K562 (cell line): ENCODE measurements around the gene TMC8. TPM values are rescaled to one million over a fixed set of nuclear protein-coding genes. Genes with fewer than 3 reads are reported as not detected.
"Not testable (repeated sequence)": the region's sequence is repeated elsewhere in the genome, so short reads cannot be mapped to it uniquely, and the experiment has no call there.

Experiments used
- ATAC-seq: fragments of 200-7000 bp; cut with Tn5 transposase; 3 replicates; pipeline ENCODE4 v1.9.1; 2020; ENCODE audit warnings: moderate library complexity
- BruUV-seq: library from RNA; stranded (reverse); fragments of 400-500 nt; replicated peaks from 2 replicates; lab custom pipeline; 2021; lab: Mats Ljungman, UMichigan
- CTCF ChIA-PET: fragments of 300-600 bp; formaldehyde crosslinking; extraction: SDS; loops from one replicate; lab custom pipeline; 2021; ENCODE audit warnings: low intra/inter-chr PET ratio; lab: Yijun Ruan, JAX
- POLR2A ChIA-PET: fragments of 300-600, 350-650 bp; sonication (Branson Sonifier 250); formaldehyde crosslinking; extraction: SDS; loops from one replicate; lab custom pipeline; 2021; ENCODE audit warnings: antibody characterized with exemption, inconsistent platforms; lab: Yijun Ruan, JAX
- DNase-seq, 4 experiments: peaks; one replicate each; pipeline versions ENCODE4 v3.0.0 to v3.0.0-alpha.2; 2011 to 2018; ENCODE audit warnings: low spot score in 3 of 4, mixed read lengths in 3 of 4; ENCODE audit errors: extremely low read depth in 1 of 4
- FAIRE-seq: peaks from 2 replicates; lab custom pipeline; 2011; peaks lifted over from hg19 to GRCh38; lab: Jason Lieb, UNC
- H2AFZ ChIP-seq: 2 replicates; pipeline ENCODE4 v1.6.0; 2011; ENCODE audit warnings: low read depth, low read length, control low read depth, inconsistent platforms
- H3K27ac ChIP-seq: fragments of 200-600 bp; 3 replicates; pipeline ENCODE4 v1.8.0; 2011; ENCODE audit warnings: low read depth, mild to moderate bottlenecking, control low read depth, inconsistent platforms, low read length, moderate library complexity, mixed read lengths; ENCODE audit errors: extremely low read depth
- H3K27me3 ChIP-seq, 2 experiments: fragments of 300-600 bp in 1 of 2; 2 replicates in 1 of 2; 3 replicates in 1 of 2; pipeline versions ENCODE4 v1.6.0 to v1.8.0; 2011; ENCODE audit warnings: inconsistent platforms in 2 of 2, low read length in 2 of 2, mild to moderate bottlenecking in 1 of 2, mixed read lengths in 1 of 2, moderate library complexity in 1 of 2; ENCODE audit not compliant: control insufficient read depth in 2 of 2, insufficient read depth in 2 of 2
- H3K36me3 ChIP-seq: fragments of 300-600 bp; 3 replicates; pipeline ENCODE4 v1.8.0; 2011; ENCODE audit warnings: mild to moderate bottlenecking, low read length, inconsistent platforms; ENCODE audit not compliant: control insufficient read depth, insufficient read depth
- H3K4me1 ChIP-seq, 2 experiments: fragments of 200-600 bp in 1 of 2; replicated peaks in 1 of 2; 2 replicates in 1 of 2; 3 replicates in 1 of 2; pipeline versions ENCODE4 v1.5.1 to v1.8.0; 2011; ENCODE audit warnings: inconsistent platforms in 2 of 2, low read length in 2 of 2, mild to moderate bottlenecking in 1 of 2, mixed read lengths in 1 of 2, moderate library complexity in 1 of 2; ENCODE audit not compliant: control insufficient read depth in 2 of 2, insufficient read depth in 2 of 2
- H3K4me2 ChIP-seq: 2 replicates; pipeline ENCODE4 v1.6.1; 2011; ENCODE audit warnings: low read length, control low read depth, inconsistent platforms, mixed read lengths; ENCODE audit not compliant: insufficient read depth
- H3K4me3 ChIP-seq: fragments of 200-600 bp; sonication (generic), shearing (Covaris generic); 2 replicates; pipeline ENCODE4 v1.5.1; 2016; ENCODE audit warnings: control low read depth, inconsistent platforms
- H3K79me2 ChIP-seq: fragments of 200-600 bp; 3 replicates; pipeline ENCODE4 v1.8.0; 2011; ENCODE audit warnings: low read length, inconsistent platforms; ENCODE audit not compliant: control insufficient read depth, insufficient read depth
- H3K9ac ChIP-seq, 2 experiments: 2 replicates each; pipeline versions ENCODE4 v1.6.0 to v1.6.1; 2011; ENCODE audit warnings: low read depth in 2 of 2, low read length in 2 of 2, control low read depth in 1 of 2, inconsistent platforms in 1 of 2, mild to moderate bottlenecking in 1 of 2, mixed read lengths in 1 of 2; ENCODE audit not compliant: insufficient read depth in 1 of 2
- H3K9me1 ChIP-seq: one replicate; pipeline ENCODE4 v1.6.0; 2011; ENCODE audit warnings: inconsistent platforms, mild to moderate bottlenecking, low read length, moderate library complexity; ENCODE audit not compliant: control insufficient read depth, insufficient read depth
- H3K9me3 ChIP-seq: replicated peaks from 2 replicates; pipeline ENCODE4 v1.5.1; 2011; ENCODE audit warnings: low read depth, low read length, inconsistent platforms; ENCODE audit not compliant: control insufficient read depth, insufficient read depth
- H4K20me1 ChIP-seq: replicated peaks from 2 replicates; pipeline ENCODE4 v1.6.1; 2011; ENCODE audit warnings: low read length, inconsistent platforms, mixed read lengths; ENCODE audit not compliant: control insufficient read depth, insufficient read depth
- FIP1L1 ChIP-seq: fragments of 200-400 bp; formaldehyde crosslinking; IDR thresholded peaks from 2 replicates; pipeline ENCODE4 v1.6.1; 2018; ENCODE audit warnings: mild to moderate bottlenecking, low read depth, low read length; ENCODE audit not compliant: poor library complexity, severe bottlenecking
- POLR2A ChIP-seq: fragments of 450-650 bp; conservative IDR thresholded peaks from 2 replicates; pipeline ENCODE4 v1.6.1; 2016
- POLR2G ChIP-seq: fragments of 200-400 bp; formaldehyde crosslinking; IDR thresholded peaks from 2 replicates; pipeline ENCODE4 v1.6.1; 2017; ENCODE audit warnings: low read depth, mild to moderate bottlenecking, antibody characterized with exemption, low read length, moderate library complexity
- RBFOX2 ChIP-seq: fragments of 200-400 bp; formaldehyde crosslinking; IDR thresholded peaks from 2 replicates; pipeline ENCODE4 v1.6.1; 2017; ENCODE audit warnings: low read depth, mild to moderate bottlenecking, low read length, moderate library complexity
- RBM22 ChIP-seq: fragments of 200-400 bp; formaldehyde crosslinking; IDR thresholded peaks from 2 replicates; pipeline ENCODE4 v1.6.1; 2018; ENCODE audit warnings: low read length, low read depth; ENCODE audit not compliant: poor library complexity, severe bottlenecking
- SUPT5H ChIP-seq: fragments of 450-650 bp; IDR thresholded peaks from 2 replicates; pipeline ENCODE4 v1.6.1; 2016
- WGBS: fragments of 100-300 bp; shearing (Covaris generic); methylation state at CpG from one replicate; pipeline ENCODE4 v1.1.6; 2016; ENCODE audit warnings: low coverage, mixed read lengths; ENCODE audit not compliant: insufficient coverage; ENCODE audit errors: missing lambda C conversion rate; 5-methylcytosine and 5-hydroxymethylcytosine counted together
- in situ Hi-C: fragments of 300-500 bp; cut with MboI; formaldehyde crosslinking; loops from 4 replicates; pipeline ENCODE4 v1.15.0; 2018; ENCODE audit warnings: inconsistent platforms, mixed read lengths
- intact Hi-C: fragments of 100-400 bp; cut with micrococcal nuclease; formaldehyde crosslinking; loops from 2 replicates; pipeline ENCODE4 v1.14.2; 2022
- polyA plus RNA-seq, 8 experiments: library from polyadenylated mRNA; depleted of rRNA in 4 of 8; stranded (reverse) in 5 of 8; unstranded in 3 of 8; fragments of >200 nt; fragmentation: Nextera tagmentation in 2 of 8; fragmentation: Illumina TruSeq in 1 of 8; extraction: Ambion mirVana in 2 of 8; extraction: Trizol in 1 of 8; gene quantifications; 2 replicates each; pipeline versions ENCODE4 v1.2.1 to v1.2.3, GENCODE V29; 2011 to 2014; ENCODE audit warnings: inconsistent platforms in 1 of 8, missing spikeins in 1 of 8
- total RNA-seq, 7 experiments: library from RNA; depleted of rRNA in 6 of 7; stranded (reverse); fragments of >200 nt in 6 of 7; fragmentation: Illumina TruSeq in 2 of 7; extraction: Trizol in 2 of 7; gene quantifications; 2 replicates each; pipeline versions ENCODE4 v1.2.1 to v1.2.3, GENCODE V29; 2011 to 2021; ENCODE audit warnings: low replicate concordance in 1 of 7
- TF ChIP-seq, protein P1 (sequence below): sonication (generic); formaldehyde crosslinking; IDR thresholded peaks from 2 replicates; pipeline ENCODE4 v1.8.1; 2023; ENCODE audit warnings: mild to moderate bottlenecking, missing genetic modification reagents
- TF ChIP-seq, protein P2 (sequence below), 2 experiments: fragments of 450-650 bp; formaldehyde crosslinking in 1 of 2; IDR thresholded peaks; 2 replicates each; pipeline versions ENCODE4 v1.4.0 to v1.6.1; 2014 to 2020; ENCODE audit warnings: mild to moderate bottlenecking in 2 of 2, borderline replicate concordance in 1 of 2, low read depth in 1 of 2

The TMC8 gene
- total and polyA plus RNA-seq, 9 of the 15 experiments (the other 6 are each of a cell fraction or from before 2014, with no cell fraction given): 0.13 to 10.9 (median 2.8) TPM

DNA sequence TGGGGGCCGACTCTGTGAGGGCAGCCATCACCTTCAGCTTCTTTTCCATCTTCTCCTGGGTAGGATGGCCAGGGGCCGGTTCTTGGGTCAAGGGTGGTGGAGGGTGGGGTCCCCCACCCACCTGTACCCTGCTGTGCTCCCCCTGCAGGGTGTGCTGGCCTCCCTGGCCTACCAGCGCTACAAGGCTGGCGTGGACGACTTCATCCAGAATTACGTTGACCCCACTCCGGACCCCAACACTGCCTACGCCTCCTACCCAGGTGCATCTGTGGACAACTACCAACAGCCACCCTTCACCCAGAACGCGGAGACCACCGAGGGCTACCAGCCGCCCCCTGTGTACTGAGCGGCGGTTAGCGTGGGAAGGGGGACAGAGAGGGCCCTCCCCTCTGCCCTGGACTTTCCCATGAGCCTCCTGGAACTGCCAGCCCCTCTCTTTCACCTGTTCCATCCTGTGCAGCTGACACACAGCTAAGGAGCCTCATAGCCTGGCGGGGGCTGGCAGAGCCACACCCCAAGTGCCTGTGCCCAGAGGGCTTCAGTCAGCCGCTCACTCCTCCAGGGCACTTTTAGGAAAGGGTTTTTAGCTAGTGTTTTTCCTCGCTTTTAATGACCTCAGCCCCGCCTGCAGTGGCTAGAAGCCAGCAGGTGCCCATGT is 41.1 kb downstream of the TMC8 start:
- POLR2A ChIA-PET: interaction anchor here (0.7 to 2.4 kb wide), 7 partner anchors 12 to 234 kb away, joined by 3 to 16 read pairs (median 3); partner anchors contain the start of genes AFMID and TK1
- H3K27ac ChIP-seq, H3K9me3 ChIP-seq, H3K9me1 ChIP-seq, FAIRE-seq, BruUV-seq, H3K27me3 ChIP-seq, DNase-seq, intact Hi-C loops, CTCF ChIA-PET, ATAC-seq, H3K4me2 ChIP-seq, H2AFZ ChIP-seq, H3K4me3 ChIP-seq: not testable (repeated sequence)
- Histone ChIP-seq H3K79me2 (peaks cover 38% of the 10 kb centered on the region), H4K20me1 (peaks cover 17% of the 10 kb centered on the region), H3K4me1 (peaks cover 18 to 78% of the 10 kb centered on the region in 2 experiments), H3K9ac (peak overlapping the region in 1 of 2 experiments; percentile 73; a peak in 2 of 4 replicates), H3K36me3 (peaks cover 73% of the 10 kb centered on the region; the same call in 2 of the 3 replicates)
- TF ChIP-seq POLR2G (peak; percentile 66), POLR2A (peak; percentile 2; the same call in 1 of the 2 replicates), RBFOX2 (peak; percentile 74), SUPT5H (peak; percentile 7; the same call in 1 of the 2 replicates), RBM22 (peak; percentile 77), FIP1L1 (peak; percentile 22)
- TF ChIP-seq, protein P1, sequence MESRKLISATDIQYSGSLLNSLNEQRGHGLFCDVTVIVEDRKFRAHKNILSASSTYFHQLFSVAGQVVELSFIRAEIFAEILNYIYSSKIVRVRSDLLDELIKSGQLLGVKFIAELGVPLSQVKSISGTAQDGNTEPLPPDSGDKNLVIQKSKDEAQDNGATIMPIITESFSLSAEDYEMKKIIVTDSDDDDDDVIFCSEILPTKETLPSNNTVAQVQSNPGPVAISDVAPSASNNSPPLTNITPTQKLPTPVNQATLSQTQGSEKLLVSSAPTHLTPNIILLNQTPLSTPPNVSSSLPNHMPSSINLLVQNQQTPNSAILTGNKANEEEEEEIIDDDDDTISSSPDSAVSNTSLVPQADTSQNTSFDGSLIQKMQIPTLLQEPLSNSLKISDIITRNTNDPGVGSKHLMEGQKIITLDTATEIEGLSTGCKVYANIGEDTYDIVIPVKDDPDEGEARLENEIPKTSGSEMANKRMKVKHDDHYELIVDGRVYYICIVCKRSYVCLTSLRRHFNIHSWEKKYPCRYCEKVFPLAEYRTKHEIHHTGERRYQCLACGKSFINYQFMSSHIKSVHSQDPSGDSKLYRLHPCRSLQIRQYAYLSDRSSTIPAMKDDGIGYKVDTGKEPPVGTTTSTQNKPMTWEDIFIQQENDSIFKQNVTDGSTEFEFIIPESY (CRISPR knock-in tag): peak; percentile 58
- TF ChIP-seq, protein P2, sequence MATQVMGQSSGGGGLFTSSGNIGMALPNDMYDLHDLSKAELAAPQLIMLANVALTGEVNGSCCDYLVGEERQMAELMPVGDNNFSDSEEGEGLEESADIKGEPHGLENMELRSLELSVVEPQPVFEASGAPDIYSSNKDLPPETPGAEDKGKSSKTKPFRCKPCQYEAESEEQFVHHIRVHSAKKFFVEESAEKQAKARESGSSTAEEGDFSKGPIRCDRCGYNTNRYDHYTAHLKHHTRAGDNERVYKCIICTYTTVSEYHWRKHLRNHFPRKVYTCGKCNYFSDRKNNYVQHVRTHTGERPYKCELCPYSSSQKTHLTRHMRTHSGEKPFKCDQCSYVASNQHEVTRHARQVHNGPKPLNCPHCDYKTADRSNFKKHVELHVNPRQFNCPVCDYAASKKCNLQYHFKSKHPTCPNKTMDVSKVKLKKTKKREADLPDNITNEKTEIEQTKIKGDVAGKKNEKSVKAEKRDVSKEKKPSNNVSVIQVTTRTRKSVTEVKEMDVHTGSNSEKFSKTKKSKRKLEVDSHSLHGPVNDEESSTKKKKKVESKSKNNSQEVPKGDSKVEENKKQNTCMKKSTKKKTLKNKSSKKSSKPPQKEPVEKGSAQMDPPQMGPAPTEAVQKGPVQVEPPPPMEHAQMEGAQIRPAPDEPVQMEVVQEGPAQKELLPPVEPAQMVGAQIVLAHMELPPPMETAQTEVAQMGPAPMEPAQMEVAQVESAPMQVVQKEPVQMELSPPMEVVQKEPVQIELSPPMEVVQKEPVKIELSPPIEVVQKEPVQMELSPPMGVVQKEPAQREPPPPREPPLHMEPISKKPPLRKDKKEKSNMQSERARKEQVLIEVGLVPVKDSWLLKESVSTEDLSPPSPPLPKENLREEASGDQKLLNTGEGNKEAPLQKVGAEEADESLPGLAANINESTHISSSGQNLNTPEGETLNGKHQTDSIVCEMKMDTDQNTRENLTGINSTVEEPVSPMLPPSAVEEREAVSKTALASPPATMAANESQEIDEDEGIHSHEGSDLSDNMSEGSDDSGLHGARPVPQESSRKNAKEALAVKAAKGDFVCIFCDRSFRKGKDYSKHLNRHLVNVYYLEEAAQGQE (IDR thresholded peaks at IDR 0.05; ENCODE audit: borderline replicate concordance): not testable (repeated sequence)
- TF ChIP-seq, protein P2 (CRISPR knock-in tag; IDR thresholded peaks at IDR 0.05; ENCODE audit: low read depth): 0 out of 2 replicates have a peak, but pooled peaks have one; percentile 20
- in situ Hi-C loops: loop anchor here (5.0 kb wide), 1 partner anchor 59 kb away; no protein-coding TSS in a partner anchor
- WGBS: 94% methylated on average over 13 of the region's 19 CpGs
